Stimulated activated CD4-positive, alpha-beta T cell treated with anti-CD3 and anti-CD28 coated beads, TNF-alpha, amount 100 ng/mL, for 48 hours (primary cell): ENCODE results near the gene PLXNA2.

ENCODE experiments used
- DNase-seq, 3 donors: peaks; one replicate each; pipeline ENCODE4 v3.0.0-alpha.2; 2020; ENCODE audit warnings: low read depth in 3 of 3

Gene PLXNA2

GRCh38 chr1:208100906-208101305 is 143.3 kb downstream of the PLXNA2 start:
- DNase-seq: no peak

- no peak for DNase-seq
Observed at GRCh38 chr1:208100106-208100505, 144.1 kb downstream of the PLXNA2 start.

- no peak for DNase-seq
Observed at GRCh38 chr1:208098773-208099172, 145.4 kb downstream of the PLXNA2 start.

GRCh38 chr1:208093754-208094719 is 150.1 kb downstream of the PLXNA2 start:
- DNase-seq: peak; percentile 25 to 53 (median 40)

- no peak for DNase-seq
Observed at GRCh38 chr1:208093046-208093445, 151.1 kb downstream of the PLXNA2 start.

GRCh38 chr1:208090388-208091301 is 153.5 kb downstream of the PLXNA2 start:
- DNase-seq: no peak

GRCh38 chr1:208089761-208090370 is 154.3 kb downstream of the PLXNA2 start:
- DNase-seq: no peak

GRCh38 chr1:208089149-208089548 is 155.0 kb downstream of the PLXNA2 start:
- DNase-seq: no peak

- DNase-seq: no peak
Observed at GRCh38 chr1:208088319-208088718, 155.9 kb downstream of the PLXNA2 start.

GRCh38 chr1:208085655-208086515 is 158.3 kb downstream of the PLXNA2 start:
- no peak for DNase-seq

GRCh38 chr1:208084764-208085163 is 159.4 kb downstream of the PLXNA2 start:
- DNase-seq: no peak

GRCh38 chr1:208084220-208084619 is 160.0 kb downstream of the PLXNA2 start:
- DNase-seq: no peak

GRCh38 chr1:208083715-208084085 is 160.5 kb downstream of the PLXNA2 start:
- no peak for DNase-seq

- no peak for DNase-seq
Observed at GRCh38 chr1:208083016-208083714, 161.0 kb downstream of the PLXNA2 start.

- DNase-seq: no peak
Observed at GRCh38 chr1:208081972-208082371, 162.2 kb downstream of the PLXNA2 start.

GRCh38 chr1:208080396-208081286 is 163.5 kb downstream of the PLXNA2 start:
- DNase-seq: no peak

- no peak for DNase-seq
Observed at GRCh38 chr1:208079161-208079560, 165.0 kb downstream of the PLXNA2 start.

- DNase-seq: no peak
Observed at GRCh38 chr1:208078752-208079151, 165.4 kb downstream of the PLXNA2 start.
